GM12864 (cell line): Measurements from ENCODE around the gene CEACAM1.
"Not testable (repeated sequence)": the region's sequence is repeated elsewhere in the genome, so short reads cannot be mapped to it uniquely, and the experiment has no call there.

ENCODE experiments used
- DNase-seq: peaks from one replicate; pipeline ENCODE4 v3.0.0-alpha.2; 2011; ENCODE audit warnings: low read depth
- H3K4me3 ChIP-seq: 2 replicates; pipeline ENCODE4 v1.5.1; 2011; ENCODE audit warnings: mild to moderate bottlenecking, low read depth, low read length, control low read depth
- TF ChIP-seq, protein P1 (sequence below): IDR thresholded peaks from 2 replicates; pipeline ENCODE4 v1.5.1; 2011; ENCODE audit warnings: low read depth, mild to moderate bottlenecking, moderate library complexity, low read length, control low read depth, inconsistent platforms; ENCODE audit errors: missing control alignments

CEACAM1 gene

DNA sequence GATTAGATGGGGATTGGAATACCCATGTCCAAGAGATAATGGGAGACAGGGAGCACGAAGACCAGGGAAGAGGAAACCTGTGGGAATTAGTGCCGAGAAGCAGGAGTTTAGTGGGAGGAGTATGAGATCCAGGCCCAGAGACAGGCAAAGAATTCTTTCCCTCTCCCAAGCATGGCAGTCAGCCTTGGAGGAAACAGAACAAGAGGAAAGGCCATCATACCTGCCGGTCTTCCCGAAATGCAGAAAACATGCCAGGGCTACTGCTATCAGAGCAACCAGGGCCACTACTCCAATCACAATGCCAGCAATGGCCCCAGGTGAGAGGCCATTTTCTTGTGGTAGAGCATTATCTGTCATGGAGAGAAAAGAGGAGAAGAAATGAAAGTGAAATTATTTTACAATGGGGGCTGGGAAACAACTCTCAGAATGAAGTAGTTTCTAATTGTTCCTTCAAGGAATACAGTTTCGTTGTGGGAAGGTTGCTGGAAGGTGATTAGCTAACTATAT is 16.1 kb downstream of the CEACAM1 start:
- TF ChIP-seq, protein P1, sequence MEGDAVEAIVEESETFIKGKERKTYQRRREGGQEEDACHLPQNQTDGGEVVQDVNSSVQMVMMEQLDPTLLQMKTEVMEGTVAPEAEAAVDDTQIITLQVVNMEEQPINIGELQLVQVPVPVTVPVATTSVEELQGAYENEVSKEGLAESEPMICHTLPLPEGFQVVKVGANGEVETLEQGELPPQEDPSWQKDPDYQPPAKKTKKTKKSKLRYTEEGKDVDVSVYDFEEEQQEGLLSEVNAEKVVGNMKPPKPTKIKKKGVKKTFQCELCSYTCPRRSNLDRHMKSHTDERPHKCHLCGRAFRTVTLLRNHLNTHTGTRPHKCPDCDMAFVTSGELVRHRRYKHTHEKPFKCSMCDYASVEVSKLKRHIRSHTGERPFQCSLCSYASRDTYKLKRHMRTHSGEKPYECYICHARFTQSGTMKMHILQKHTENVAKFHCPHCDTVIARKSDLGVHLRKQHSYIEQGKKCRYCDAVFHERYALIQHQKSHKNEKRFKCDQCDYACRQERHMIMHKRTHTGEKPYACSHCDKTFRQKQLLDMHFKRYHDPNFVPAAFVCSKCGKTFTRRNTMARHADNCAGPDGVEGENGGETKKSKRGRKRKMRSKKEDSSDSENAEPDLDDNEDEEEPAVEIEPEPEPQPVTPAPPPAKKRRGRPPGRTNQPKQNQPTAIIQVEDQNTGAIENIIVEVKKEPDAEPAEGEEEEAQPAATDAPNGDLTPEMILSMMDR: no peak

DNA sequence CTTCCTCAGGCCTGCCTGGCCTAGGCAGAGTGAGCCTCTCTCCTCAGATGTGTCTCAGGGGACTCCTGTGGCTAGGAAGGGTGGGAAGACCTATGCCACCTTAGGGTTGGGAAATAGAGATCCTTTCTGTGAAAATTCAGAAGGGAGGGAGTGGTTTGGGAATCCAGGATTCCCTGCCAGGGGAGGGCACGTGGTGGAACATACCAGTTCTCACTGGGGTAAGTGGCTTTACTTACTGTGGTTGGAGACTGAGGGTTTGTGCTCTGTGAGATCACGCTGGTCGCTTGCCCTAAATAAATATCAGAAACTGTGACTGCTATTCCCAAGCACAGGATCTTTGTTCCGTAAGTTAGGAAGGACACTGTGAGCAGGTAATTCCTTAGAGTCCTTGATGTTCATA is 16.9 kb downstream of the CEACAM1 start:
- DNase-seq: no peak
- TF ChIP-seq, protein P1: no peak
- no peak overlapping the region for H3K4me3 ChIP-seq

More for the DNA sequence above, 16.1 kb downstream of the CEACAM1 start:
- DNase-seq: no peak
- H3K4me3 ChIP-seq: no peak overlapping the region

DNA sequence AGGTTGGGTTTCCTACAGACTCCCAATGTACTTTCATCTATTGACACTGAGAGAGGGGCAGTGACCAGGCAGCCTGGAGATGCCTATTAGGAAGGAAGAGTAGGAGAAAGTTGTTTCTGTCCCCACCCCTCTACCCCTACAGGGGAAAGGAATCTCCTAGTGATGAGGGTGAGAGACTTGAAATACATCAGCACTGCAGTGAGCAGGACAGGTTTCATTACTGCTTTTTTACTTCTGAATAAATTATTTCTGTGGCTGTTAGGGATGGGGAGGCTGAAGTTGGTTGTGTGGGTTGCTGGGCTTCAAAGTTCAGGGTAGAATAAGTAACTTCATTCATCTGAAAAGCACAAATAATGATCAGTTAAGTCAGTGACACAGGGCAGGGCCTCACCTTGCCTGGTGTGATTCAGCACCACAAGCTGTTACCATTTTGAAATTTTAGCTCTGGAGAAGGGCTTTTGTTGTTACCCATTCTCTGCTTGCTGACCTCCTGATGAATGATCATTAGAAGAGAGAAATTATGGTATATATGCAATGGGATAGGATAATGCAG is 19.3 kb downstream of the CEACAM1 start:
- TF ChIP-seq, protein P1: no peak
- DNase-seq: no peak

DNA sequence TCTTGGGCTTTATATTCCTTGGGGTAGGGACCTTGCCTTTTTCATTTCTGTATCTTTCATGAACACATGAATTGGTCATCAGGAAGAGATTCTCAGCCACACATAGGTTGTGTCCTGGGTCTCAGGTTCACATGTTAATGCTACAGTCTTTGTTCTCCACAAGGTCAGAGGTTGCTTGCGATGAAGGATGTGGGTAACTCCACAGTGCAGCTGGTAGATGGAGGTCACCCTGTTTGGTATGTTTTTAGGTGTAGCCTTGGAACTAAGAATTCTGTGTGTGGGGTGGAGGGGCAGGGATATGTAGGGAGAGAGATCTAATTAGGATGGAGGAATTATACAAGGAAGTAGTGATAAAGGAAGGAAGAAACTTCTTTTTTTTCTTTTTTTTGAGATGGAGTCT is 23.2 kb downstream of the CEACAM1 start:
- DNase-seq: no peak
- no peak overlapping the region for H3K4me3 ChIP-seq
- TF ChIP-seq, protein P1: no peak

More for the DNA sequence above, 19.3 kb downstream of the CEACAM1 start:
- H3K4me3 ChIP-seq: no peak overlapping the region

DNA sequence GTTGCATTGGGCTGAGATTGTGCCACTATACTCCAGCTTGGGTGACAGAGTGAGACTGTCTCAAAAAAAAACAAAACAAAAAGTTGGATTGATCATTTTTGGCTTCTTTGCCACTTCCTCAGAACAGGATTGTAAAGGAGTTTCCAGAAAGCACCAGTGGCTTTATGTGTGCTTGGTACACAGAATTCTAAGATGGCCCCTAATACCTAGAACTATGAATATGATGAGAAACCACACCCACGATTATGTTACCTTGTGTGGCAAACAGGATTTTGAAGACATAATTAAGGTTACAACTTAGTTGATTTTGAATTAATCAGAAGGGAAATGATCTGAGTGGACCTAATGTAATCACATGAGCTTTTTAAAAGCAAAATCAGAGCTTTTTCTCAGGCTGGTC is 26.5 kb downstream of the CEACAM1 start:
- TF ChIP-seq, protein P1: no peak
- no peak for DNase-seq
- H3K4me3 ChIP-seq: no peak overlapping the region

DNA sequence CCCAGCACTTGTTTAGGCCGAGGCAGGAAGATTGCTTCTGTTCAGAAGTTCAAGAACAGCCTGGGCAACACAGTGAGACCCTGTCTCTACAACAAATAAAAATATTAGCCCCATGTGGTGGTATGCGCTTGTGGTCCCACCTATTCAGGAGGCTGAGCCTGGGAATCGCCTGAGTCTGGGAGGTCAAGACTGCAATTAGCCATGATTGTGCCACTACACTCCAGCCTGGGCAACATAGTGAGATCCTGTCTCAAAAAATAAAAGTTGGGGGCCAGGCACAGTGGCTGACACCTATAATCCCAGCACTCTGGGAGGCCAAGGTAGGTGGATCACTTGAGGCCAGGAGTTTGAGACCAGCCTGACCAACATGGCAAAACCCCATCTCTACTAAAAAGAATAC is 27.0 kb downstream of the CEACAM1 start:
- H3K4me3 ChIP-seq, DNase-seq: not testable (repeated sequence)

DNA sequence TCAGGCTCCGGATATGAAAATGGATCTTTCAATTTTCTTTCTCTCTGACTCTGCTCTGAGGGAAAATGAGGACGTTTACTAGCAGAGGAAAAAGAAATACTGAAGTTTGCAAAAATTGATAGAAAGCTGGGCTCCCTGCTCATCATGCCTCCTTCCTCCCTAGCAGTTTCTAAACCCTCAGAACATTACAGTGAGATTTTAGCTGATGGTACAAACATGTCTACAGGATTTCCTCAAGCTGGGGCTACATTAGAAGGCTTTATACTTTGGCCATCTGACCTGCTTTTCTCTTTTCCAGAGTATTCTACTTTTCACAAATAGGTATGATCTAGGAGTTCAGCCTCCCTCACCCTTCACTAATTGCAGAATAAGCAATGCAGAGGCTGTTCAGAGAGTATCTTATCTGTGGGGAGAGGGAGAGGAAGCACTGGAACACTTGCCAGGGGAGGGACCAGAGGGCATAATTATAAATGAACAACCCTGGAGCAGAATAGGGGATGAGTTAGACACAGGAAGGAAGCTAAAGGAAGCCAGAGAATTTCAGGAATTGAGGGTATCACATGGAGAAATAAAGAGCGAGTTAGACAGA is 30.0 kb downstream of the CEACAM1 start:
- TF ChIP-seq, protein P1: no peak
- DNase-seq: no peak
- no peak overlapping the region for H3K4me3 ChIP-seq
